Measurements from ENCODE around the gene RBM19.

DNA sequence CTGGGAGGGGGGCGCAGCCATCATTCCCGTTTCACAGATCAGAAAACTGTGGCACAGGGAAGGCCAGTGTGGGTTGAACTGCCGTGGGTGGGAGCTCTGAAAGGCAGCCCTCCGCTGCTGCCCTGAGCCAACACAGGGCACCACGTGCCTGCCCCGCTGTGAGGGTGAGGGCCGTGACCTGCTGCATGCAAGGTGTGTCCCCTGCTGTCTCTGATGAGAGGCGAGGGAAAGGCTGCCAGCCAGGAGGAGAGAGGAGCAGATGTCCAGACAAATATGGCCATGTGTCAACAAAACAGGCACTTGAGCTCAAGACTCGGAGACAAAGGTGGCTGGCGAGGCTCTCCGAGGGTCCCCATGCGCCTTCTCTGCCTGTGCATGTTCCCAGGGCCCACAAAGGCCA is 108.8 kb downstream of the RBM19 start:
- TF ChIP-seq POLR2AphosphoS5 (IDR thresholded peaks at IDR 0.05; ENCODE audit: low read depth, low read length) (no peak), TAF1 (IDR thresholded peaks at IDR 0.05; ENCODE audit: borderline replicate concordance, insufficient read depth, low read length) (no peak), SIN3A (IDR thresholded peaks at IDR 0.05; ENCODE audit: borderline replicate concordance, insufficient read depth, low read length) (no peak)
- TF ChIP-seq, protein P1, sequence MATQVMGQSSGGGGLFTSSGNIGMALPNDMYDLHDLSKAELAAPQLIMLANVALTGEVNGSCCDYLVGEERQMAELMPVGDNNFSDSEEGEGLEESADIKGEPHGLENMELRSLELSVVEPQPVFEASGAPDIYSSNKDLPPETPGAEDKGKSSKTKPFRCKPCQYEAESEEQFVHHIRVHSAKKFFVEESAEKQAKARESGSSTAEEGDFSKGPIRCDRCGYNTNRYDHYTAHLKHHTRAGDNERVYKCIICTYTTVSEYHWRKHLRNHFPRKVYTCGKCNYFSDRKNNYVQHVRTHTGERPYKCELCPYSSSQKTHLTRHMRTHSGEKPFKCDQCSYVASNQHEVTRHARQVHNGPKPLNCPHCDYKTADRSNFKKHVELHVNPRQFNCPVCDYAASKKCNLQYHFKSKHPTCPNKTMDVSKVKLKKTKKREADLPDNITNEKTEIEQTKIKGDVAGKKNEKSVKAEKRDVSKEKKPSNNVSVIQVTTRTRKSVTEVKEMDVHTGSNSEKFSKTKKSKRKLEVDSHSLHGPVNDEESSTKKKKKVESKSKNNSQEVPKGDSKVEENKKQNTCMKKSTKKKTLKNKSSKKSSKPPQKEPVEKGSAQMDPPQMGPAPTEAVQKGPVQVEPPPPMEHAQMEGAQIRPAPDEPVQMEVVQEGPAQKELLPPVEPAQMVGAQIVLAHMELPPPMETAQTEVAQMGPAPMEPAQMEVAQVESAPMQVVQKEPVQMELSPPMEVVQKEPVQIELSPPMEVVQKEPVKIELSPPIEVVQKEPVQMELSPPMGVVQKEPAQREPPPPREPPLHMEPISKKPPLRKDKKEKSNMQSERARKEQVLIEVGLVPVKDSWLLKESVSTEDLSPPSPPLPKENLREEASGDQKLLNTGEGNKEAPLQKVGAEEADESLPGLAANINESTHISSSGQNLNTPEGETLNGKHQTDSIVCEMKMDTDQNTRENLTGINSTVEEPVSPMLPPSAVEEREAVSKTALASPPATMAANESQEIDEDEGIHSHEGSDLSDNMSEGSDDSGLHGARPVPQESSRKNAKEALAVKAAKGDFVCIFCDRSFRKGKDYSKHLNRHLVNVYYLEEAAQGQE (IDR thresholded peaks at IDR 0.05; ENCODE audit: insufficient read depth in 1 of 2, low read depth in 2 of 2, low read length in 2 of 2), result no peak

Measured in PFSK-1 (cell line).